ENCODE results near the gene RCOR3. TPM values are rescaled to one million over a fixed set of nuclear protein-coding genes. Genes with fewer than 3 reads are reported as not detected.

Gene RCOR3
- total RNA-seq, 1 experiment from 2014 or later, result 12.7 TPM

DNA sequence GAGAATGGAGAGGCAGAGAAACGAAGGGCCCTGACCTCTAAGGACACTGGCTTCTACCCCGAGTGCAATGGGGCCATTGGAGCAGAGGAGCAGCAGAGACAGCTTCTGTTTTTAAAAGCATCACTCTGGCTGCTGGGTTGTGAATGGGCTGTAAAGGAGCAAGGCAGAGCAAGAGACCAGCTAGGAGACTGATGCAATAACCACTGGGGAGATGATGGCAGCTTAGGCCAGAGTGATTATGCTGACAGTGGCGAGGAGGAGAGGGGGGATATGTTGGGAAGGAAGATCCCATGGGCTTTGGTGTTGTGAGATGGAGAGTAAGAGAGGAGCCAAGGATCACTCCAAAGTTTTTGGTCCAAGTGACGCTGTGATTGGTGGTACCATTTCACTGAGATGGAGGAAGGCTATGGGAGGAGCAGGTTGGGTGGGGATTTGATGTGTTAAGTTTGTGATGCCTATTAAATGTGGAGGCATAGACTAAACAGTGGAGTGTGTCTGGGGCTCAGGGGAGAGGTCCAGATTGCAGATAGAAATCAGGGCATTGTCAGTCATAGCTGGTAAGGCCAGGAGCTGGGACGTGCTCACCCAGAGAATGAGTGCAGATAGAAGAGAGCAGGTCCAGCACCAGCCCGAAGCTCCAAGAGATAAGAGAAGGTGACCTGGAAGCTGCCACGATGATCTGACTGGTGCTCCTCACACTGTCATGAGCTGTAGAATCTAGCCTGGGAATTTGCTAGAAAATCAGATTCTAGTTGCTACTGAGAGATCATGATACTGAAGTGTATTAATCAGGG, 78.5 kb downstream of the RCOR3 start:
- no peak overlapping the region for H3K9ac ChIP-seq (ENCODE audit: low read length)
- DNase-seq (no peak), ATAC-seq (no peak)
- CTCF ChIA-PET, result no interaction called here
- H2AFZ ChIP-seq (ENCODE audit: low read length), result no peak overlapping the region
- intact Hi-C loops (cut with micrococcal nuclease), result no loop called here
- H3F3A ChIP-seq (ENCODE audit: low read length, unreplicated experiment), result no peaks in the 10 kb centered on the region
- no peaks in the 10 kb centered on the region for H3K27me3 ChIP-seq (ENCODE audit: low read length)
- POLR2A ChIA-PET (ENCODE audit: unreplicated experiment), result no interaction called here
- TF ChIP-seq EZH2 (IDR thresholded peaks at IDR 0.05; ENCODE audit: low read length, unreplicated experiment) (no peak), CTCF (conservative IDR thresholded peaks at IDR 0.05; ENCODE audit: low read depth, low read length) (no peak), EZH2phosphoT487 (IDR thresholded peaks at IDR 0.05; ENCODE audit: borderline replicate concordance, low read length) (no peak)
- H4K20me1 ChIP-seq (ENCODE audit: low read length), result no peaks in the 10 kb centered on the region
- no TSS peak for BruUV-seq (replicated peaks)
- no peak overlapping the region for H3K27ac ChIP-seq (ENCODE audit: low read length)
- H3K36me3 ChIP-seq (ENCODE audit: low read depth, low read length), result no peaks in the 10 kb centered on the region
- no peaks in the 10 kb centered on the region for H3K9me3 ChIP-seq (ENCODE audit: low read length)
- H3K9me2 ChIP-seq (replicated peaks; ENCODE audit: low read length), result no peaks in the 10 kb centered on the region
- H3K4me2 ChIP-seq (ENCODE audit: low read length), result no peak overlapping the region
- no peaks in the 10 kb centered on the region for H3K79me2 ChIP-seq (ENCODE audit: low read length)
- no peak overlapping the region for H3K4me3 ChIP-seq (ENCODE audit: low read length)
- peaks cover 13% of the 10 kb centered on the region for H3K4me1 ChIP-seq (ENCODE audit: insufficient read depth, low read length)

DNA sequence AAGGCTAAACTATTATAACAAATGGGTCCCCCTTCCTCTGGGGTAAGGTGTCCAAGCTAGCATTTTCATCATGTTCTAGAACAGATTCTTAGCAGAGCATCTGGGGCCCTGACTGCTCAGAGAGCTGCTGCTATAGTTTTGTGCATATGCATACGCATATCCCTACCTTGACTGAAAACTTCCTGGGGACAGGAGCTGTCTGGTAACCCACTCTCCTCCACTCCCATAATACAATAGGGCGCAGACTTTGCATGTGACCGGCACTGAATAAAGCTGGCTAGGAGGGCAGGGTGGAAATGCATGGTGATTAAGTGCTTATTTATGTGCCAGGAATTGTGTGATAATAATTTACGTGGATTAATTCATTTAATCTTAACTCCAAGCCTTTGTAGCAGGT, 79.1 kb downstream of the RCOR3 start:
- ChIA-PET POLR2A (ENCODE audit: unreplicated experiment) (no interaction called here), CTCF (no interaction called here)
- H3F3A ChIP-seq (ENCODE audit: low read length, unreplicated experiment), result no peaks in the 10 kb centered on the region
- intact Hi-C loops (cut with micrococcal nuclease), result no loop called here
- peaks cover 13% of the 10 kb centered on the region for H3K4me1 ChIP-seq (ENCODE audit: insufficient read depth, low read length)
- H3K27me3 ChIP-seq (ENCODE audit: low read length), result no peaks in the 10 kb centered on the region
- ATAC-seq, result no peak
- TF ChIP-seq EZH2phosphoT487 (IDR thresholded peaks at IDR 0.05; ENCODE audit: borderline replicate concordance, low read length) (no peak), EZH2 (IDR thresholded peaks at IDR 0.05; ENCODE audit: low read length, unreplicated experiment) (no peak)
- DNase-seq, result no peak
- no peak overlapping the region for H2AFZ ChIP-seq (ENCODE audit: low read length)
- H3K4me3 ChIP-seq (ENCODE audit: low read length), result no peak overlapping the region
- no peaks in the 10 kb centered on the region for H3K36me3 ChIP-seq (ENCODE audit: low read depth, low read length)
- no peak overlapping the region for H3K9ac ChIP-seq (ENCODE audit: low read length)
- no peak overlapping the region for H3K27ac ChIP-seq (ENCODE audit: low read length)
- H3K9me3 ChIP-seq (ENCODE audit: low read length), result no peaks in the 10 kb centered on the region
- no TSS peak for BruUV-seq (replicated peaks)
- no peak overlapping the region for H3K4me2 ChIP-seq (ENCODE audit: low read length)
- H3K9me2 ChIP-seq (replicated peaks; ENCODE audit: low read length), result no peaks in the 10 kb centered on the region
- H4K20me1 ChIP-seq (ENCODE audit: low read length), result no peaks in the 10 kb centered on the region
- no peaks in the 10 kb centered on the region for H3K79me2 ChIP-seq (ENCODE audit: low read length)

DNA sequence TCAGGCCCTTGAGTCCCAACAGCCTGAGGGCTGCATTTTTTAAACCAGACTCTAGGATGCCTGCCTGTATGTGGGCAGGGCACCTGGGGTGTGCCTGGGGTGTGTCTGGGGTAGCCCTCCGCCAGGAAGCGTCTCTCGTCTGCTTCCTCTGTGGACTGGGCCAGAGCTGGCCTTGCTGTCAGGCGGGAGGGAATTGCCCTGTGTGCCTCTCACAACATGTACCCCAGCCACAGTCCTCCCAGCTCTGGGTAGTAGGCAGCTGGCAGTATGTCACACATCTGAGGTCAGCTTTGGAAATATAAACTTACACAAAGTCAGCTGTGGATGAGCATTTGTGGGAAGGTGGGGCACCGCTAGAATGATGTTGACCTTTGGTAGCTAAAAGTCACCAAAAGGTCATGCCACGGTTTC, 80.5 kb downstream of the RCOR3 start:
- CTCF ChIA-PET, result no interaction called here
- no peaks in the 10 kb centered on the region for H3K27me3 ChIP-seq (ENCODE audit: low read length)
- H3K79me2 ChIP-seq (ENCODE audit: low read length), result no peaks in the 10 kb centered on the region
- no peak for TF ChIP-seq EZH2phosphoT487 (IDR thresholded peaks at IDR 0.05; ENCODE audit: borderline replicate concordance, low read length)
- no peak for TF ChIP-seq CTCF (conservative IDR thresholded peaks at IDR 0.05; ENCODE audit: low read depth, low read length)
- no peak for TF ChIP-seq EZH2 (IDR thresholded peaks at IDR 0.05; ENCODE audit: low read length, unreplicated experiment)
- no peak overlapping the region for H3K27ac ChIP-seq (ENCODE audit: low read length)
- H2AFZ ChIP-seq (ENCODE audit: low read length), result no peak overlapping the region
- no peak overlapping the region for H3K4me2 ChIP-seq (ENCODE audit: low read length)
- DNase-seq (no peak), ATAC-seq (no peak)
- H3K36me3 ChIP-seq (ENCODE audit: low read depth, low read length), result no peaks in the 10 kb centered on the region
- H3K9me2 ChIP-seq (replicated peaks; ENCODE audit: low read length), result no peaks in the 10 kb centered on the region
- no peak overlapping the region for H3K4me3 ChIP-seq (ENCODE audit: low read length)
- H3K4me1 ChIP-seq (ENCODE audit: insufficient read depth, low read length), result peaks cover 11% of the 10 kb centered on the region
- no TSS peak for BruUV-seq (replicated peaks)
- H4K20me1 ChIP-seq (ENCODE audit: low read length), result no peaks in the 10 kb centered on the region
- no peaks in the 10 kb centered on the region for H3F3A ChIP-seq (ENCODE audit: low read length, unreplicated experiment)
- no peaks in the 10 kb centered on the region for H3K9me3 ChIP-seq (ENCODE audit: low read length)
- no peak overlapping the region for H3K9ac ChIP-seq (ENCODE audit: low read length)
- intact Hi-C loops (cut with micrococcal nuclease), result no loop called here
- POLR2A ChIA-PET (ENCODE audit: unreplicated experiment), result no interaction called here

Measured in PC-3 (cell line).